CD4-positive, alpha-beta T cell treated with Interleukin-6 at 100 ng/mL for 8 hours (primary cell): ENCODE results near the gene GPSM1.

Source experiments
- DNase-seq: peaks from one replicate; pipeline ENCODE4 v3.0.0-alpha.2; 2020; ENCODE audit warnings: mixed read lengths, low spot score

GPSM1 gene

DNA sequence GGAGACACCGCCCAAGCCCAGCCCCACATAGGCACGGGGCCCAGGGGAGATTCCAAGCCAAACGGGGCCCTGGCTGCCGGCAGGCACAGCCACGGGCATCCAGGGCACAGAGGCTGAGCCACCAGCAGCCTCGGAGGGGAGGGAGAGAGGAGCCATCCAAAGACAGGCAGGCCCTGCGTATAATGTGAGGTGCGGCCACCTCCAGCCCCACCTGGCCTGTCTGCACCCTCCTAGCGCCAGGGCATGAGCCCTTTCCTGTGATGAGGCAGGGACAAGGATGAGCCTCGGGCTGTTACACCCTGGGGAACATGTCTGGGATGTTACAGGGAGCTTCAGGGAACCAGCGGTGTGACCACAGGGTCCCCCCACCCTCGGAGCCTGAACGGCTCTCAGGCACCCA lies 22.4 kb upstream of the GPSM1 start:
- DNase-seq: no peak

DNA sequence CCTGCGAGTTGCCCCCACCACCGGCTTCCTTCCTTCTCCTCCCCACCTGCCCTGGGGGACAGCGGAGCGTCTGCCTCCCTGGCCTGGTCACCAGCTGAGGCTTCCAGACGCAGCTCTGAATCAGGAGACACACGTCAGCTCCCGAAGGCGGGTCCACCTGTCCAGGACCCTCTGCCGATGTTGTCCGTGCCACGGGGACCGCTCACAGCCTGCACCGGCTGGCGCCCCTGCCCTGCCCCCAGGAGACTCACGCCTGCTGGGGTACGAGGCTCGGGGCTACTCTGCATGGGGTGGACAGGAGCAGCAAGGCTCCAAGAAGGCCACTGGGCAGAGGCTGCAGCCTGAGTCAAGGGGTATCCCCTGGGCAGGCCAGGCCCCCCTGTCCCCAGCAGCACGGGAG lies 21.5 kb upstream of the GPSM1 start:
- DNase-seq: no peak

DNA sequence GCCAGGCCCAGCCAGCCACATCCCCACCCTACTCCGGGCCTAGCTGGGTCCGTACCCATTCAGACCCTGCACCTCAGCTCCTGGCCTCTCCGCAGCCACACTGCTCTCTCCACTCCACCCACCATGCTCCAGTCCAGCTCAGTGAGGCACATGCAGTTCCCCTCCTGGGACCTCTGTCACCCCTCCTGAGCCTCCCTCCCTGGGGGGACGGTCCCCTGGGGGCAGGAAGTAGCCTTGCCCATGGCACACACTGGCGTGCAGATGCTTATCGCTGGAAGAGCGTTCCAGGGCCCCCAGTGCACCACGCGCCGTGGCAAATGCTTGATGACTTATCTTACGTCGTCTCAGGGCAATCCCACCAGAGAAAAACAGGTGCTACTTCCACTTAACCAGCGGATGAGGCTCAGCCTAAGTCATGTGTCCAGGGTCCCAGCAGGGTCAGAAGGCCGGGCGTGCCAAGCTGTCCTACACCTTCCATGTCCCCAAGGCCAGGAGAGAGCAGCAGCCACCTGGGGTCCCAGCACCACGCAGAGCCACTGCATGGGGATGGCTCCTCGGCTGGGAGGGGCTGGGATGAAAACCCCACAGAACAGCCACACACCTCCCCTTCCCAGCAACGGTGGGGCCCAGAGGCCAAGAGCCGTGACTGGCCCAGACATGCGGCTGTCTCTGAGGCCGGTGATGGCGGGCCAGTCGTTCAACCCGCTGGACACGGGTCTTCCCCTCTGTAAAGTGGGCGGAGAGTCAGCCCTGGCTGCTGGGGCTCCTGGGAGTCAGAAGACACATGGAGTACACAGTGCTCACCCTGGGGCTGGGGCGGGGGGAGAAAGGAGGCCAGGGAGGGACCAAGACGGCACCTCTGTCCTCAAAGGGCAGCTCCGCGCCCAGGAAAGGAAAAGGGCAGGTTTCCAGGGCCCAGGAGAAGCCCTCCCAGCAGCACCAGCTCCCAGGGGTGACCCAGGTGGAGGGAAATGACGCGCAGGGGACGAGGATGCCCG lies 20.8 kb upstream of the GPSM1 start:
- DNase-seq: no peak

DNA sequence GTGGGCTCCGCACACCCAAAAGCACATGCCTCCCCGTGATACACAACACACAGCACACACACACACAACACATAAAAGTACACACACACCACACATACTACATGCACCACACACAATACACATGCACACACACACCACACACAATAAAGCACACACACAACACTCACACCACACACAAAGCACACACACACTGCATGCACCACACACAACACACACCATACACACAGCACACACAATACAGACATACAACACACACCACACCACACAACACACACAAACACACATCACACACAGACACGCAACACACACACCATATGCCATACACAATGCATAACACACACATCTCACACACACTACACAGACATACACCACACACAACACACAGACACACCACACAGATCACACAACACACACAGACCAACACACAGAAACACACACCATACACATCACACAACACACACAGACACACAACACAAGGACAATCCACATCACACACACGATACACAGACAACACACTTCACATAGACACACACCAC lies 20.1 kb upstream of the GPSM1 start:
- no peak for DNase-seq

DNA sequence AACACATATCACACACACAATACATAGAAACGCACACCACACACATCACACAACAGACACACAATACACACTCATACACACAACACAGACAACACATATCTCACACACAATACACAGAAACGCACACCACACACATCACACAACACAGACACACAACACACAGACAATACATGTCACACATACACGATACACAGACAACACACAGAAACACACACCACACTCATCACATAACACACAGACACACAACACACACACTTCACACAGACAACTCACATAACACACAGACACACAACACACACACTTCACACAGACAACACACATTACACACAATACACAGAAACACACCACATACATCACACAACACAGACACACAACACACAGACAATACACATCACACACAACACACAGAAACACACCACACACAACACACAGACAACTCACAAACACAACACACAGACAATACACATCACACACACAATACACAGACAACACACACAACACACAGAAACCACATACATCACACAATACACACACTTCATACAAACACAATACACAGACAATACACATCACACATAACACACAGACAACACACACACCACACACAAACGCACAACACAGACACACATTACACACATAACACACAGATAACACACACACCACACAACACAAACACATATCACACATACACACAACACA lies 19.2 kb upstream of the GPSM1 start:
- DNase-seq: no peak

DNA sequence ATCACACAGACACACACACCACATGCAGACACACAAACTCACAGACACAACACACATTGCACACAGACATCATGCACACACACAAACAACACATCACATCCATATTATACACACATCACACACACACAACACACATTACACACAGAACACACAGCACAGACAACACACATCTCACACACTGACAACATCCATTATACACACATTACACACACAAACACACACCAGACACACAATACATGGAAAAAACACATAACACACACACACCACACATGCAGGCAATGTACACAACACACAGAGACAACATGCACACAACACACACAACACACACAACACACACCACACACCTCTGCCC lies 18.7 kb upstream of the GPSM1 start:
- no peak for DNase-seq

DNA sequence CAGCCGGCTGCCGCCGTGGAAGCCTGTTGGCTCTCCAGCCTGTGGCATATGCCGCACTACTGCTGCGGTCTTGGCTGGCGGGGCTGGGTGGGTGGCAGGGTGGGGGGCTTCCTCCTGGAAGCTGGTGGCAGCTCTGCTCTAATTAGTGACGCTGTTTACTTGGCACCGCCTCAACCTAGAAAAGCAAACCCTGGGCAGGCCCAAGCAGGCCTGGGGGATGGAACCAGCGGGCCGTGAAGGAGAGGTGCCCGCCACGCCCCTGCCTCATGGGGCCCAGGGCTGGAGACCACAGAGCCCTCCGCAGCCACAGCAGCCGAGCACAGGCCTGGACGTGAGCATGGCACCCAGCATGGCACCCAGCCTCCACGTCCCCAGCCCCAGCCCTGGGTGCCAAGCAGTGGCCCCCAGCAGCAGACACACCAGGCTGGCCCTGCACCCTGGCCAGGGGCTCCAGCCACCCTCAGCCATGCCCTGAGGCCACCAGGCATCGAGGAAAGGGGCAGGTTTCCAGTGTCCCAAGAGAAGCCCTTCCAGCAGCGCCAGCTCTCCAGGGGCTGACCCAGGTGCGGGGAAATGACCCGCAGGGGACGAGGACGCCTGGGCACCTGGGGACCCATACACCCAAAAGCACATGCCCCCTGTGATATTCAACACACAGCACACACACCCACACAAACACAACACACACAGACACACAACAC lies 18.1 kb upstream of the GPSM1 start:
- DNase-seq: no peak

DNA sequence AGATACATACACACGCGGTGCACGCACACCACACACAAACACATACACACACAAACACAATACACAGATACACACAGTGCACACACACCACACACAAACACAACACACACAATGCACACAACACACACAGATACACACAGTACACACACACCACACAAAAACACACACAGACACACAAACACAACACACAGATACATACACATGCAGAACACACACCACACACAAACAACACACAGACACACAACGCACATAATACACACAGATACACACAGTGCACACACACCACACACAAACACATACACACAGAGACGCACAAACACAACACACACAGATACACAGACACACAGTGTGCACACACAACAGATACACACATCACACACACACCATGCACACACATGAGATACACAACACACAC lies 17.5 kb upstream of the GPSM1 start:
- no peak for DNase-seq

DNA sequence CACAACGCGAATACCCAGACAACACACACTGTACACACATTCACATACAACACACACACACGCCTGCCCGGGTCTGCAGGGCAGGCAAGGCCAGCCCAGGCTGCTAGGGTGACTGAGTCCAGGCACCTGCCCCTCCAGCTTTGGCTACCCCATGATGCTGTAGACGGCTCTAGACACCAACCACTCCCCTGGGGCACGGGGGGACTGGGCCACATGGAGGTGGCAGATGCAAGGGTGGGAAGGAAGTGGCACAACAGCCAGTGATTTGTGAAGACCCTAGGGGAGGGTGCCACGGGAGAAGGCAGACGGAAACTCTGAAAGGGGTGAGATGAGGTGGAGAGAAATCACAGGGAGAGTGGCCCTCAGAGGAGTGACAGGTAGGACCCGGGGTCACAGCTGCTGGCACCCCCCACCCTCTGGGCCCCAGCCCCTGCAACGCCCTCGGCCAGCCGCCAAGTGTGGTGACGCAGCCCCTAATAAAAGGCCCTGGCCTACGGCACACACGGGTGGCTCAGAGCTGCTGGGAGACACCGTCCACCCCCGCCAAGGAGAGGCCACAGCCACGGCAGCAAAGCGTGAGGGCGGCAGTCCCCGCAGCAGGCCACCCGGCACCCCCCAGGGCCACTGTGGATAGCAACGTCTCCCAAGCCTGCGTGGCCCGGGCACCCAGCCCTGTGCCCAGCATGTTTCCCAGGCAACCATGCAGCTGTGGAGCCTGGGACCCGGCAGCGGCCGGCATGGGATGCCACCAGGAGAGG lies 16.9 kb upstream of the GPSM1 start:
- DNase-seq: no peak

DNA sequence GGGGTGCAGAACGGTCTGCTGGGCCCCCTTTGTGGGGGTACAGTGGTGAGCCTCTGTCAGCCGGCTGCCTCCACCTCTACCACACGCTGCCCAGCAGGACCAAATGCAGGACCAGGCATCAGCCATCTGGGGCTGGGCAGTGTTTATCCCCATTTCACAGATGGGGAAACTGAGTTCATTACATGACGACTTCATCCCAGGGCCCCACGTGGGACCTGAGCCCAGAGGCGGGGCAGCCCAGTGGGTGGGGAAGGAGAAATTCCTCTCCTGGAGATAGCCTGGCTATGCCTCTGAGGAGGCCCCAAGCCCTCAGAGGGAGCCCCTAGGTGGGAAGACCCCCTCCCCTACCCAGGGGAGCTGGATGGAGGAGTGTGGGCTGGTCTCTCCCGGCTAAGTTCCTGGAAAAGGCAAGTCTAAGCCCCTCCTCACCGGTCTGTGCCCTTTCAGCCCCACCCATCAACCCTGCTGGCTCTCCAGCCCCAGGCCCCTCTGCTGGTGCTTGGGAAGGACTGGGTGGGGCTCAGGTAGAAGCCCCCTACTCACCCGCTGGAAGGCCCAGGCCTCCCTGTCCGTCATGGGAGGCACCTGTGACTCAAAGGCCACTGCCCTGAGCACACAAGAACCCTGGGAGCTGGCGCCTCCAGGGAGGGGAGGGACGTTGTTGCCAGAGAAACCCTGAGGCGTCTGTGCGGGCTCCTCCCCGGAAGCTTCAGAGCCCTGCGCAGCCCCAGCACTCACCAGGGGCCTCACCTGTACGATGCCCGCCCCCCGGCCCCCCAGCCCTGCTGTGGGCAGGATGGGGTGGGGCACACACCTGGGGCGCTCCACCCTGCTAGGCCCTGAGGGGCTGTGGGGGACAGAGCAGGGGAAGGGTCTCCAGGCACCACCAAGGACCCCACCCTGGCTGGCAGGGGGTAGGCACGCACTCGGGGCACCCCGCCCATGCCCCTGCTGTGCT lies 16.0 kb upstream of the GPSM1 start:
- DNase-seq: no peak

DNA sequence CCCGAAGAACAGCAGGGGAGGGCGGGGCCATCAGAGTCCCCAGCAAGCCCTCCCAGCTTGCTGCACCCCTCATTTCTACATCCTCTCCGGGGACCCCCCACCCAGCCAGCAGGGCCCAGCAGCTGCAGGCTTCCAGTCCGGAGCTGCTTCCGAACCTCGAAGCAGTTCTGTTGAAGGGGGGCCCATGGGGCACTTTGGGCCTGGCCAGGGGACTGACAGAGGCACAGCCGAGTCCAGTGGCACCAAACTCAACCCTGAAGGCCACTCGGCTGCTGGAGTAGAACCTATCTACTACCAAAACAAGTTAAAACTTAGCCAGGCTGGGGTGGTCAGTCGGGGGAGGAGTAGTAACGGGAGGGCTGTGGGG lies 15.3 kb upstream of the GPSM1 start:
- DNase-seq: no peak

DNA sequence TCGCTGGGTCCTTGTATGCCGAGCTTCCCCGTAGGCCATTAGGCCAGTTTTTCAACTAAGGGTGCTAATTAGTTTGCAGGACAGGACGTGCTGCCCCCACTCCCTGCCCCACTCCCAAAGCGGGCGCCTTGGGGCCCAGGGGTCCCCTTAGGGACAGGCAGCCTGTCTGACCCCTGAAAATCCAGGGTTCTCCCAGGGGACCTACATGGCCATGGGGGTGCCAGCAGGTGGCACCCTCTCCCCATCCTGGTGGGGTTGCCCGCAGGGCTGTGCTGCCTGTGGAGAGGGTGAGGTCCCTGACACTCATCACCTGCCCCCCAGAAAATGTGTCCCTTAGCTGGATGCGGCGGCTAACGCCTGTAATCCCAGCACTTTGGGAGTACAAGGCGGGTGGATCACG lies 14.9 kb upstream of the GPSM1 start:
- peak; percentile 32 for DNase-seq

DNA sequence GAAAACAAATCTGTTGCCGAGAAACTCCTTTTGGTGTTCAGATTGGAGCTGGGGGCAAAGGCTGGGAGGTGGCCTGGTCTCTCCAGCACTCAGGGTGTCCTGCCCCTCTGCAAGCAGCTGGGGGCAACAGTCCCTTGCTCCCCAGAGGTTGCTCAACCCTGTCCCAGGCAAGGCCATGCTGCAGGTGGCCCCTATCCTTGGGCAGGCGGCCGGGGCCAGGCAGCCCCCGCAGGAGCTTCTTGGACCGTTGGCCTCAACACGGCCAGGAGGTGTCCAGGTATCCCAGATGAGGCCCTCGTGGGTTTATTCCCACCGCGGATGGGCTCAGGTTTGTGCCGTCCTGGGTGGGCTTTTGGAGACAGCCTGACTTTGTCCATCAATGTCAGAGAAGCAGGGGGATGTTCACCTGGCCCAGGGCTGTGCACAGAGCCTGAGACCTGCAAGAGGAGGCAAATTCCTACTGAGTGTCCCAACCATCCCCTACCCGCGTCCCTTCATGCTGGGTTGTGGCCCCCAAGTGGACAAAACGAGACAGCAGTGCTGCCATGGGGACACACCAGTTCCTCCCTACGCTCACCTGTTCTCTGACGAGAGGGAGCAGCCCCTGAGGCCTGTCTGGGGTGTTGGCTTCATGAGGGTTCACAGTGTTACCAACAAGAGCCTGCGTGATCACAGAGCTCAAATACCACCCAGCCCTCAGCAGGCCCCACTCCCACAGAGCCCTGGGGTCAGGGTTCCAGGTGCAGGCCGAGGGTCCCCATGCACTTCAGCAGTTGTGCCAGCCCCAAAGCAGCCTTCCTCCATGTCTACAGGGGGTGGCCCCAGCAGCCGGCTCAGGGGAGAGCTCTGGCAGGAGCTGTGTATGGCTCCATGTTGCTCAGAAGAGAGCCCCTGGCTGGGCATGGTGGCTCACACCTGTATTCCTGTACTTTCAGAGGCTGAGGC lies 14.0 kb upstream of the GPSM1 start:
- DNase-seq: no peak

DNA sequence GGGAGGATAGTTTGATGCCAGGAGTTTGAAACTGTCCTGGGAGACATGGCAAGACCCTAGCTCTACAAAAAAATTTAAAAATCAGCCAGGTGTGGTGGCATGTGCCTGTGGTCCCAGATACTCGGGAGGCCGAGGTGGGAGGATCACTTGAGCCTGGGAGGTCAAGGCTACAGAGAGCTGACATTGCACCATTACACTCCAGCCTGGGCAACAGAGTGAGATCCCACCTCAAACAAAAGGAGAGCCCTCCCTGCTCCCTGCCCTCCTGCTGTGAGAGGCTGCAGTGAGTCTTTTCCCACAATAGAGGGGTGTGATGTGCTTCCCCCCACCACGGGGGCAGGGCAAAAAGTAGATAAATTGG lies 13.3 kb upstream of the GPSM1 start:
- DNase-seq: no peak

DNA sequence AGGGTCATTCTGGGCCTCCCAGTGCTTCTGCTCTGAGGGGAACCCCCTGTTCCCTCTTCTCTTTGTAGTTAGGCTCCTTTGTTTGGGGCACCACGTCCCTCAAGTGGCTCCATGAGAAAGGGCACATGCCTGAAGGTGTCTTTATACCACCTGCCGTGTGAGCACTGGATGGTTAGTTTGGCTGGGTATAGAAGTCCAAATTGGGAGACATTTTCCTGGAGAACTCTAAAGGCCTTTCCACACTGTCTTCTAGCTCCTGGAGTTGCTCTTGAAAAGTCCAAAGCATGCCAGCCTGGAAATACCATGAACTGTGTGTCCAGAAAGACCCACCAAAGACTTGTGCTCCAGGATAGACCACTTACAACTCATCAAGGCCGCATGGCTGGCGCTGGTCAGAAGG lies 12.4 kb upstream of the GPSM1 start:
- no peak for DNase-seq

DNA sequence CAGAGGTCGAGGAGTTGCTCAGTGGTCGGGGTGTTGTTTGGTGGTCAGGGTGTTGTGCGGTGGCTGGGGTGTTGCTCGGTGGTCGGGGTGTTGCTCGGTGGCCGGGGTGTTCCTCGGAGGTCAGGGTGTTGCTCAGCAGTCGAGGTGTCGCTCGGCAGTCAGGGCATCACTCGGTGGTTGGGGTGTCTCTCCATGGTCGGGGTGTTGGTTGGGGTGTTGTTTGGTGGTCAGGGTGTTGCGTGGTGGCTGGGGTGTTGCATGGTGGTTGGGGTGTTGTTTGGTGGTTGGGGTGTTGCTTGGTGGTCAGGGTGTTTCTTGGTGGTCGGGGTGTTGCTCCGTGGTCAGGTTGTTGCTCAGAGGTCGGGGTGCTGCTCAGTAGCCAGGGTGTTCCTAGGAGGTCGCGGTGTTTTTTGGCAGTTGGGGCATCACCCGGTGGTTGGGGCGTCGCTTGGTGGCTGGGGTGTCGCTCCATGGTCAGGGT lies 11.0 kb upstream of the GPSM1 start:
- no peak for DNase-seq

DNA sequence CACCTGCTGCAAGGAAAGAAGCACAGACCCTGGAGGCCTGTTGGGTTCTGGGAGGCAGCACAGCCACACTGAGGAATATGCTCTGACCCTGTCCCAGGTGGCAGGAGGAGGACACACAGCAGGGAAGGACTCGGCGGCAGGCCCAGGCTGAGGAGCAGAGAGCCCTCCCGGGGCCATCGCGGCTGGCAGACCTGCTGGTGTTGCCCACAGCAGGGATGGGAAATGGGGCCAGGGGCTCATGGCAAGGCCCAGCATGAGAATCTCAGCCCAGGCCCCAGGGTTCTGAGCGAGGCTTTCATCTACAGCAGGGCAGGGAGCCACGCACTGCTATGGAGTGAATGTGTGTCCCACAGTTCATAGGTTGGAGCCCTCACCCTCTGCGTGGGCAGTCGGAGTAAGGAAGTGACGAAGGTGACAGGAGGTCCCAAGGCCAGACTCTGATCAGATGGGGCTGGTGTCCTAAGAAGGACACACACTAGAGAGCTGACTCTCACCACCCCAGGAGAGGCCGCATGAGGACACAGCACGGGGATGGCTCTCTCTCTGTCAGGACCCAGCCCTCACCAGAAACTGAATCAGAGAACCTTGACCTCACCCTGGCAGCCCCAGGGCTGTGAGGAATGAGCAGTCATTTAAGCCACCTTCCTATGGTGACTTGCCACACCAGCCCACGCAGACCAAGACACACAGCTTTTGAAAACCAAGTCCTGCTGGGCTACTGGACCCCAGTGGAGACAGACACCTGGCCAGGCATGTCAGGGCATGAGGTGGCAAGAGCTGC lies 10.3 kb upstream of the GPSM1 start:
- no peak for DNase-seq

DNA sequence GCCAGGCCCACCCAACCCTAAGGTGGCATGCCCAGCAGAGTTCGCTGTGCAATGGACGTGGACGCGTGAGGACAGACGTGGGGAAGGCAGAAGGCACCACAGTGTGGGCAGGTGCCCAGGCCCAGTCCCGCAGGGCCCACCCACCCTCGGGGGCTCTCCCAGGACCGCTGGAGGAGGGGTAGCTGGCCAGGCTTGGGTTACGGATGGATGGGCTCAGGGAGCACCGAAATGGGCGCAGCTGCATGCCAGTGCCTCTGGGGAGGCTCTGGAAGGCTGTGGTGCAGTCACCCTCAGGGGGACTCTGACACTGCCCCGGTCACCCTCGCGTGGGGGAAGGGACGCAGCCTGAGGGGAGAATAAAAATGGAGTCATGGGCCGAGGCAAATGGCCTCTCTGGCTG lies 9.6 kb upstream of the GPSM1 start:
- DNase-seq: no peak
